ENCODE data around the gene CDC42.

GRCh38 chr1:22139066-22139594 lies 86.6 kb downstream of the CDC42 start:
- TF ChIP-seq CTCF (IDR thresholded peaks at IDR 0.05; ENCODE audit: poor library complexity) (no peak), EZH2phosphoT487 (IDR thresholded peaks at IDR 0.05; ENCODE audit: low read depth, severe bottlenecking, unreplicated experiment) (no peak), EZH2 (IDR thresholded peaks at IDR 0.05; ENCODE audit: borderline replicate concordance) (no peak)

Data from hepatocyte (in vitro differentiated cells).